OCI-LY3 (cell line): ENCODE measurements around the gene ISY1.

Experiments used
- CTCF ChIP-seq: fragments of 200-600, 300-600 bp; sonication (generic); IDR thresholded peaks from 2 replicates; pipeline ENCODE4 v1.5.1; 2014; ENCODE audit warnings: antibody characterized with exemption, low read length, low read depth
- EZH2phosphoT487 ChIP-seq: fragments of 200-600 bp; shearing (Covaris generic); IDR thresholded peaks from 2 replicates; pipeline ENCODE4 v1.6.1; 2018; ENCODE audit warnings: antibody characterized with exemption, mixed run types, low read depth

GRCh38 chr3:129121016-129121791 is 39.7 kb downstream of the ISY1 start:
- TF ChIP-seq CTCF (no peak), EZH2phosphoT487 (no peak)
